CD4-positive, CD25-positive, alpha-beta regulatory T cell (primary cell): ENCODE data around the gene BUD23. TPM values are rescaled to one million over a fixed set of nuclear protein-coding genes. Genes with fewer than 3 reads are reported as not detected.

ENCODE experiments used
- ATAC-seq, 2 donors: fragments of 150-1000 bp; cut with Tn5 transposase; one replicate each; pipeline ENCODE4 v1.10.0; 2021; ENCODE audit warnings: low read depth in 2 of 2, moderate number of reproducible peaks in 2 of 2, moderate library complexity in 1 of 2
- DNase-seq, 3 donors: peaks; one replicate each; pipeline versions ENCODE4 v3.0.0 to v3.0.0-alpha.2; 2012 to 2022; ENCODE audit warnings: mixed read lengths in 1 of 3
- H3K27ac ChIP-seq: one replicate; pipeline ENCODE4 v1.7.0; 2013; ENCODE audit warnings: mild to moderate bottlenecking, low read length; ENCODE audit not compliant: insufficient read depth, poor library complexity, severe bottlenecking
- H3K27me3 ChIP-seq: one replicate; pipeline ENCODE4 v1.7.0; 2013; ENCODE audit warnings: low read length; ENCODE audit not compliant: control insufficient read depth, insufficient read depth
- H3K36me3 ChIP-seq: one replicate; pipeline ENCODE4 v1.7.0; 2013; ENCODE audit warnings: mild to moderate bottlenecking, low read length, moderate library complexity; ENCODE audit not compliant: control insufficient read depth, insufficient read depth
- H3K4me1 ChIP-seq: 2 replicates; pipeline ENCODE4 v1.7.0; 2013; ENCODE audit warnings: mild to moderate bottlenecking, low read length; ENCODE audit not compliant: insufficient read depth, control insufficient read depth, poor library complexity, severe bottlenecking
- H3K4me3 ChIP-seq: one replicate; pipeline ENCODE4 v1.7.0; 2013; ENCODE audit warnings: low read depth, mild to moderate bottlenecking, low read length, moderate library complexity
- H3K9me3 ChIP-seq, 2 experiments: 1 replicate in 1 of 2; 2 replicates in 1 of 2; pipeline ENCODE4 v1.7.0; 2013; ENCODE audit warnings: low read length in 2 of 2, mild to moderate bottlenecking in 1 of 2, moderate library complexity in 1 of 2; ENCODE audit not compliant: control insufficient read depth in 2 of 2
- H3K27ac Mint-ChIP-seq, 3 donors: one replicate each; pipeline ENCODE4 v1.8.0; 2020 to 2022; ENCODE audit warnings: mild to moderate bottlenecking in 3 of 3, mixed read lengths in 3 of 3, moderate library complexity in 2 of 3
- H3K27me3 Mint-ChIP-seq: one replicate; pipeline ENCODE4 v1.8.0; 2022; ENCODE audit warnings: mild to moderate bottlenecking, mixed read lengths
- H3K36me3 Mint-ChIP-seq: one replicate; pipeline ENCODE4 v1.8.0; 2020; ENCODE audit warnings: mixed read lengths
- H3K4me1 Mint-ChIP-seq, 4 donors: one replicate each; pipeline ENCODE4 v1.8.0; 2020 to 2022; ENCODE audit warnings: mixed read lengths in 4 of 4, mild to moderate bottlenecking in 1 of 4
- H3K4me3 Mint-ChIP-seq, 4 donors: one replicate each; pipeline ENCODE4 v1.8.0; 2020 to 2022; ENCODE audit warnings: mild to moderate bottlenecking in 4 of 4, mixed read lengths in 4 of 4, moderate library complexity in 3 of 4
- H3K9me3 Mint-ChIP-seq, 7 donors: one replicate each; pipeline ENCODE4 v1.8.0; 2020 to 2022; ENCODE audit warnings: mixed read lengths in 7 of 7, mild to moderate bottlenecking in 3 of 7, moderate library complexity in 2 of 7
- polyA plus RNA-seq, 4 donors: library from polyadenylated mRNA; unstranded; fragments of 300-500 nt; fragmentation: Illumina TruSeq; gene quantifications; one replicate each; pipeline ENCODE4 v1.2.3, GENCODE V29; 2021
- total RNA-seq: library from RNA; stranded (reverse); gene quantifications from one replicate; pipeline ENCODE4 v1.2.3, GENCODE V29; 2022

The BUD23 gene
- total and polyA plus RNA-seq, 5 donors from 2014 or later, result 96.3 to 127 (median 119) TPM

- H3K27me3 ChIP-seq, result no peaks in the 10 kb centered on the region
- peaks cover 16% of the 10 kb centered on the region for H3K4me1 ChIP-seq
- Mint-ChIP-seq H3K36me3 (no peaks in the 10 kb centered on the region), H3K27ac (peak overlapping the region in 1 of 3 donors; percentile 52), H3K4me3 (peak overlapping the region in 3 of 4 donors; percentile 62 to 85 (median 80)), H3K4me1 (peaks cover 0 to 23% (median 6%) of the 10 kb centered on the region in 4 donors), H3K27me3 (peaks cover 4% of the 10 kb centered on the region), H3K9me3 (no peaks in the 10 kb centered on the region)
- no peak for DNase-seq
- H3K9me3 ChIP-seq, result no peaks in the 10 kb centered on the region
- no peak for ATAC-seq
- no peaks in the 10 kb centered on the region for H3K36me3 ChIP-seq
- H3K4me3 ChIP-seq, result no peak overlapping the region
- H3K27ac ChIP-seq, result no peak overlapping the region
These were observed 56.8 kb downstream of the BUD23 start for GRCh38 chr7:73740212-73740611.

- H3K9me3 ChIP-seq, result no peaks in the 10 kb centered on the region
- peaks cover 16% of the 10 kb centered on the region for H3K4me1 ChIP-seq
- no peak overlapping the region for H3K27ac ChIP-seq
- Mint-ChIP-seq H3K4me3 (peak overlapping the region in 3 of 4 donors; percentile 62 to 85 (median 80)), H3K27me3 (peaks cover 4% of the 10 kb centered on the region), H3K9me3 (no peaks in the 10 kb centered on the region), H3K27ac (peak overlapping the region in 1 of 3 donors; percentile 52), H3K36me3 (no peaks in the 10 kb centered on the region), H3K4me1 (peaks cover 0 to 23% (median 6%) of the 10 kb centered on the region in 4 donors)
- H3K27me3 ChIP-seq, result no peaks in the 10 kb centered on the region
- no peak overlapping the region for H3K4me3 ChIP-seq
- no peak for ATAC-seq
- no peak for DNase-seq
- H3K36me3 ChIP-seq, result no peaks in the 10 kb centered on the region
These were observed 57.4 kb downstream of the BUD23 start for GRCh38 chr7:73740771-73741170.

- Mint-ChIP-seq H3K36me3 (no peaks in the 10 kb centered on the region), H3K27ac (no peak overlapping the region), H3K9me3 (no peaks in the 10 kb centered on the region), H3K27me3 (peaks cover 4% of the 10 kb centered on the region), H3K4me1 (peaks cover 0 to 19% (median 4%) of the 10 kb centered on the region in 4 donors), H3K4me3 (no peak overlapping the region)
- Histone ChIP-seq H3K4me3 (no peak overlapping the region), H3K27ac (no peak overlapping the region), H3K27me3 (no peaks in the 10 kb centered on the region), H3K4me1 (peaks cover 16% of the 10 kb centered on the region), H3K36me3 (no peaks in the 10 kb centered on the region), H3K9me3 (no peaks in the 10 kb centered on the region)
- DNase-seq (no peak), ATAC-seq (no peak)
These were observed 58.2 kb downstream of the BUD23 start for GRCh38 chr7:73741600-73741999.

GRCh38 chr7:73742338-73742752, 58.9 kb downstream of the BUD23 start:
- Histone ChIP-seq H3K27me3 (no peaks in the 10 kb centered on the region), H3K27ac (no peak overlapping the region), H3K4me3 (no peak overlapping the region), H3K36me3 (no peaks in the 10 kb centered on the region), H3K9me3 (no peaks in the 10 kb centered on the region), H3K4me1 (peaks cover 16% of the 10 kb centered on the region)
- Mint-ChIP-seq H3K4me1 (peaks cover 0 to 12% (median 4%) of the 10 kb centered on the region in 4 donors), H3K27ac (no peak overlapping the region), H3K4me3 (no peak overlapping the region), H3K36me3 (no peaks in the 10 kb centered on the region), H3K27me3 (peaks cover 4% of the 10 kb centered on the region), H3K9me3 (no peaks in the 10 kb centered on the region)
- DNase-seq, result no peak
- ATAC-seq, result no peak

- no peak for DNase-seq
These were observed 59.6 kb downstream of the BUD23 start for GRCh38 chr7:73742753-73743641.

GRCh38 chr7:73746378-73746777, 63.0 kb downstream of the BUD23 start:
- peaks cover 4% of the 10 kb centered on the region for H3K27me3 Mint-ChIP-seq
- no peaks in the 10 kb centered on the region for H3K36me3 ChIP-seq
- no peaks in the 10 kb centered on the region for H3K4me1 ChIP-seq
- DNase-seq (no peak), ATAC-seq (no peak)
- no peak overlapping the region for H3K4me3 ChIP-seq
- no peak overlapping the region for H3K27ac ChIP-seq
- H3K27ac Mint-ChIP-seq, result no peak overlapping the region
- H3K4me3 Mint-ChIP-seq, result no peak overlapping the region
- H3K27me3 ChIP-seq, result no peaks in the 10 kb centered on the region
- no peaks in the 10 kb centered on the region for H3K4me1 Mint-ChIP-seq
- H3K36me3 Mint-ChIP-seq, result no peaks in the 10 kb centered on the region
- H3K9me3 Mint-ChIP-seq, result peaks cover 0 to 2% (median 0%) of the 10 kb centered on the region in 7 donors
- H3K9me3 ChIP-seq, result no peaks in the 10 kb centered on the region

More at GRCh38 chr7:73742753-73743641, 59.6 kb downstream of the BUD23 start:
- H3K4me1 Mint-ChIP-seq, result peaks cover 0 to 5% (median 1%) of the 10 kb centered on the region in 4 donors
- no peaks in the 10 kb centered on the region for H3K9me3 ChIP-seq
- no peak overlapping the region for H3K4me3 ChIP-seq
- H3K27me3 ChIP-seq, result no peaks in the 10 kb centered on the region
- H3K4me1 ChIP-seq, result peaks cover 10% of the 10 kb centered on the region
- H3K27ac Mint-ChIP-seq, result peak overlapping the region in 1 of 3 donors; percentile 29
- H3K27ac ChIP-seq, result no peak overlapping the region
- ATAC-seq, result no peak
- no peaks in the 10 kb centered on the region for H3K36me3 Mint-ChIP-seq
- no peaks in the 10 kb centered on the region for H3K36me3 ChIP-seq
- H3K27me3 Mint-ChIP-seq, result peaks cover 4% of the 10 kb centered on the region
- no peak overlapping the region for H3K4me3 Mint-ChIP-seq
- H3K9me3 Mint-ChIP-seq, result no peaks in the 10 kb centered on the region
